Measurements from ENCODE around the gene SLC38A1. TPM values are rescaled to one million over a fixed set of nuclear protein-coding genes. Genes with fewer than 3 reads are reported as not detected.
A peak's percentile ranks its signal among the peaks of the same experiment; 100 is the strongest.

SLC38A1 gene
- total and polyA plus RNA-seq, 7 donors = 8.4 to 209 (median 149) TPM

GRCh38 chr12:46223047-46223446 lies 45.8 kb downstream of the SLC38A1 start:
- no peak for TF ChIP-seq EP300 (IDR thresholded peaks at IDR 0.05)
- no peak for TF ChIP-seq POLR2A (IDR thresholded peaks at IDR 0.05)
- TF ChIP-seq CTCF (IDR thresholded peaks at IDR 0.05) = no peak
- no peak for TF ChIP-seq POLR2AphosphoS5 (IDR thresholded peaks at IDR 0.05)
- H3K4me1 ChIP-seq = peaks cover 0 to 89% (median 76%) of the 10 kb centered on the region in 4 donors
- 88 to 90% methylated on average over 5 of the region's 5 CpGs for WGBS, 2 donors
- H3K27me3 ChIP-seq = no peaks in the 10 kb centered on the region
- H3K27ac ChIP-seq = peak overlapping the region; percentile 73 to 84 (median 80)
- no peak for DNase-seq
- intact Hi-C loops (cut with DNase I) = loop anchor here (5.0 kb wide), 1 partner anchor 149 kb away; the partner anchor contains the start of gene SLC38A2
- H3K9me3 ChIP-seq = no peaks in the 10 kb centered on the region
- H3K4me3 ChIP-seq = no peak overlapping the region
- peaks cover 0 to 7% (median 0%) of the 10 kb centered on the region in 4 donors for H3K36me3 ChIP-seq

GRCh38 chr12:46222636-46223035 lies 46.2 kb downstream of the SLC38A1 start:
- peak overlapping the region; percentile 73 to 84 (median 80) for H3K27ac ChIP-seq
- peaks cover 0 to 89% (median 73%) of the 10 kb centered on the region in 4 donors for H3K4me1 ChIP-seq
- 37 to 73% methylated on average over 1 of the region's 1 CpG for WGBS, 2 donors
- no peak overlapping the region for H3K4me3 ChIP-seq
- H3K27me3 ChIP-seq = no peaks in the 10 kb centered on the region
- intact Hi-C loops (cut with DNase I) = loop anchor here (5.0 kb wide), 1 partner anchor 150 kb away; the partner anchor contains the start of gene SLC38A2
- TF ChIP-seq POLR2AphosphoS5 (IDR thresholded peaks at IDR 0.05) (no peak), CTCF (IDR thresholded peaks at IDR 0.05) (no peak), EP300 (IDR thresholded peaks at IDR 0.05) (no peak), POLR2A (IDR thresholded peaks at IDR 0.05) (no peak)
- no peaks in the 10 kb centered on the region for H3K9me3 ChIP-seq
- peaks cover 0 to 7% (median 0%) of the 10 kb centered on the region in 4 donors for H3K36me3 ChIP-seq
- DNase-seq = no peak

- Histone ChIP-seq H3K27me3 (no peaks in the 10 kb centered on the region), H3K4me3 (no peak overlapping the region), H3K4me1 (peaks cover 0 to 89% (median 67%) of the 10 kb centered on the region in 4 donors), H3K9me3 (no peaks in the 10 kb centered on the region), H3K27ac (peak overlapping the region; percentile 73 to 84 (median 80)), H3K36me3 (peaks cover 0 to 7% (median 0%) of the 10 kb centered on the region in 4 donors)
- DNase-seq = no peak
- 81 to 91% methylated on average over 4 of the region's 4 CpGs for WGBS, 2 donors
- intact Hi-C loops (cut with DNase I) = loop anchor here (1.0 to 5.0 kb wide), 2 partner anchors 16 to 151 kb away; partner anchors contain the start of gene SLC38A2
- TF ChIP-seq POLR2AphosphoS5 (IDR thresholded peaks at IDR 0.05) (peak in 1 of 4 donors; percentile 9), POLR2A (IDR thresholded peaks at IDR 0.05) (no peak), EP300 (IDR thresholded peaks at IDR 0.05) (no peak), CTCF (IDR thresholded peaks at IDR 0.05) (no peak)
Observed at GRCh38 chr12:46221255-46222128, 47.4 kb downstream of the SLC38A1 start.

GRCh38 chr12:46219877-46220655 lies 48.8 kb downstream of the SLC38A1 start:
- intact Hi-C loops (cut with DNase I) = loop anchor here (5.0 kb wide), 1 partner anchor 152 kb away; the partner anchor contains the start of gene SLC38A2
- DNase-seq = no peak
- peak overlapping the region; percentile 73 to 84 (median 80) for H3K27ac ChIP-seq
- TF ChIP-seq POLR2A (IDR thresholded peaks at IDR 0.05) = no peak
- TF ChIP-seq POLR2AphosphoS5 (IDR thresholded peaks at IDR 0.05) = no peak
- no peak for TF ChIP-seq CTCF (IDR thresholded peaks at IDR 0.05)
- TF ChIP-seq EP300 (IDR thresholded peaks at IDR 0.05) = no peak
- no peaks in the 10 kb centered on the region for H3K9me3 ChIP-seq
- no peak overlapping the region for H3K4me3 ChIP-seq
- peaks cover 0 to 96% (median 74%) of the 10 kb centered on the region in 4 donors for H3K4me1 ChIP-seq
- 56 to 81% methylated on average over 10 of the region's 10 CpGs for WGBS, 2 donors
- peaks cover 0 to 7% (median 0%) of the 10 kb centered on the region in 4 donors for H3K36me3 ChIP-seq
- H3K27me3 ChIP-seq = no peaks in the 10 kb centered on the region

All from sigmoid colon (tissue), 7 donors.